ENCODE measurements around the gene METTL9. TPM values are rescaled to one million over a fixed set of nuclear protein-coding genes. Genes with fewer than 3 reads are reported as not detected.
"Not testable (repeated sequence)": the region's sequence is repeated elsewhere in the genome, so short reads cannot be mapped to it uniquely, and the experiment has no call there.

Gene METTL9
- total RNA-seq, 1 donor from 2014 or later, result 58.8 TPM

GRCh38 chr16:21619765-21620425, 20.5 kb downstream of the METTL9 start:
- Mint-ChIP-seq H3K27ac (no peak overlapping the region), H3K9me3 (no peaks in the 10 kb centered on the region), H3K4me1 (ENCODE audit: low read depth) (peaks cover 28% of the 10 kb centered on the region), H3K36me3 (ENCODE audit: low read depth) (peaks cover 26% of the 10 kb centered on the region), H3K4me3 (no peak overlapping the region), H3K27me3 (ENCODE audit: insufficient read depth) (no peaks in the 10 kb centered on the region)
- intact Hi-C loops (cut with micrococcal nuclease), result no loop called here
- DNase-seq (ENCODE audit: low spot score), result no peak

- Mint-ChIP-seq H3K9me3 (no peaks in the 10 kb centered on the region), H3K4me1 (ENCODE audit: low read depth) (peaks cover 32% of the 10 kb centered on the region), H3K27ac (no peak overlapping the region), H3K4me3 (no peak overlapping the region), H3K36me3 (ENCODE audit: low read depth) (peaks cover 31% of the 10 kb centered on the region), H3K27me3 (ENCODE audit: insufficient read depth) (no peaks in the 10 kb centered on the region)
- intact Hi-C loops (cut with micrococcal nuclease), result no loop called here
- DNase-seq (ENCODE audit: low spot score), result no peak
These were observed 21.2 kb downstream of the METTL9 start for GRCh38 chr16:21620592-21620991.

- no peak overlapping the region for H3K27ac Mint-ChIP-seq
- H3K9me3 Mint-ChIP-seq, result no peaks in the 10 kb centered on the region
- H3K4me1 Mint-ChIP-seq (ENCODE audit: low read depth), result peaks cover 33% of the 10 kb centered on the region
- no peak for DNase-seq (ENCODE audit: low spot score)
- H3K4me3 Mint-ChIP-seq, result no peak overlapping the region
- H3K36me3 Mint-ChIP-seq (ENCODE audit: low read depth), result peaks cover 36% of the 10 kb centered on the region
- H3K27me3 Mint-ChIP-seq (ENCODE audit: insufficient read depth), result no peaks in the 10 kb centered on the region
- intact Hi-C loops (cut with micrococcal nuclease), result no loop called here
These were observed 23.2 kb downstream of the METTL9 start for GRCh38 chr16:21622545-21622944.

- H3K9me3 Mint-ChIP-seq, result no peaks in the 10 kb centered on the region
- intact Hi-C loops (cut with micrococcal nuclease), result no loop called here
- H3K4me1 Mint-ChIP-seq (ENCODE audit: low read depth), result peaks cover 23% of the 10 kb centered on the region
- H3K4me3 Mint-ChIP-seq, result no peak overlapping the region
- no peak overlapping the region for H3K27ac Mint-ChIP-seq
- no peak for DNase-seq (ENCODE audit: low spot score)
- H3K27me3 Mint-ChIP-seq (ENCODE audit: insufficient read depth), result no peaks in the 10 kb centered on the region
- peaks cover 39% of the 10 kb centered on the region for H3K36me3 Mint-ChIP-seq (ENCODE audit: low read depth)
These were observed 25.6 kb downstream of the METTL9 start for GRCh38 chr16:21625026-21625425.

- Mint-ChIP-seq H3K4me3 (peak overlapping the region; percentile 45), H3K27me3 (ENCODE audit: insufficient read depth) (no peaks in the 10 kb centered on the region), H3K9me3 (no peaks in the 10 kb centered on the region), H3K27ac (peak overlapping the region; percentile 51), H3K4me1 (ENCODE audit: low read depth) (peaks cover 24% of the 10 kb centered on the region), H3K36me3 (ENCODE audit: low read depth) (peaks cover 40% of the 10 kb centered on the region)
- no peak for DNase-seq (ENCODE audit: low spot score)
- intact Hi-C loops (cut with micrococcal nuclease), result loop anchor here (2.0 kb wide), 1 partner anchor 18 kb away; no protein-coding TSS in a partner anchor
These were observed 27.4 kb downstream of the METTL9 start for GRCh38 chr16:21626659-21627277.

- Mint-ChIP-seq H3K4me3 (no peak overlapping the region), H3K27me3 (ENCODE audit: insufficient read depth) (no peaks in the 10 kb centered on the region), H3K36me3 (ENCODE audit: low read depth) (peaks cover 44% of the 10 kb centered on the region), H3K4me1 (ENCODE audit: low read depth) (peaks cover 32% of the 10 kb centered on the region), H3K27ac (no peak overlapping the region), H3K9me3 (no peaks in the 10 kb centered on the region)
- intact Hi-C loops (cut with micrococcal nuclease), result no loop called here
- no peak for DNase-seq (ENCODE audit: low spot score)
These were observed 28.8 kb downstream of the METTL9 start for GRCh38 chr16:21628121-21628726.

- no peak overlapping the region for H3K27ac Mint-ChIP-seq
- intact Hi-C loops (cut with micrococcal nuclease), result no loop called here
These were observed 29.4 kb downstream of the METTL9 start for GRCh38 chr16:21628772-21629171.

GRCh38 chr16:21629616-21630539, 30.5 kb downstream of the METTL9 start:
- H3K4me1 Mint-ChIP-seq (ENCODE audit: low read depth), result peaks cover 32% of the 10 kb centered on the region
- H3K27me3 Mint-ChIP-seq (ENCODE audit: insufficient read depth); H3K27ac Mint-ChIP-seq; H3K4me3 Mint-ChIP-seq; H3K9me3 Mint-ChIP-seq; intact Hi-C loops (cut with micrococcal nuclease); DNase-seq (ENCODE audit: low spot score): not testable (repeated sequence)
- peaks cover 35% of the 10 kb centered on the region for H3K36me3 Mint-ChIP-seq (ENCODE audit: low read depth)

More at GRCh38 chr16:21628772-21629171, 29.4 kb downstream of the METTL9 start:
- no peak for DNase-seq (ENCODE audit: low spot score)
- peaks cover 32% of the 10 kb centered on the region for H3K4me1 Mint-ChIP-seq (ENCODE audit: low read depth)
- H3K9me3 Mint-ChIP-seq, result no peaks in the 10 kb centered on the region
- peaks cover 42% of the 10 kb centered on the region for H3K36me3 Mint-ChIP-seq (ENCODE audit: low read depth)
- no peak overlapping the region for H3K4me3 Mint-ChIP-seq
- H3K27me3 Mint-ChIP-seq (ENCODE audit: insufficient read depth), result no peaks in the 10 kb centered on the region

- H3K27ac Mint-ChIP-seq; H3K4me3 Mint-ChIP-seq; H3K27me3 Mint-ChIP-seq (ENCODE audit: insufficient read depth); DNase-seq (ENCODE audit: low spot score); H3K9me3 Mint-ChIP-seq; intact Hi-C loops (cut with micrococcal nuclease): not testable (repeated sequence)
- peaks cover 26% of the 10 kb centered on the region for H3K4me1 Mint-ChIP-seq (ENCODE audit: low read depth)
- peaks cover 36% of the 10 kb centered on the region for H3K36me3 Mint-ChIP-seq (ENCODE audit: low read depth)
These were observed 31.5 kb downstream of the METTL9 start for GRCh38 chr16:21630866-21631265.

GRCh38 chr16:21631376-21631775, 32.0 kb downstream of the METTL9 start:
- DNase-seq (ENCODE audit: low spot score); H3K27me3 Mint-ChIP-seq (ENCODE audit: insufficient read depth); intact Hi-C loops (cut with micrococcal nuclease); H3K9me3 Mint-ChIP-seq; H3K27ac Mint-ChIP-seq; H3K4me3 Mint-ChIP-seq: not testable (repeated sequence)
- H3K4me1 Mint-ChIP-seq (ENCODE audit: low read depth), result peaks cover 20% of the 10 kb centered on the region
- peaks cover 33% of the 10 kb centered on the region for H3K36me3 Mint-ChIP-seq (ENCODE audit: low read depth)

GRCh38 chr16:21631951-21632575, 32.7 kb downstream of the METTL9 start:
- H3K4me3 Mint-ChIP-seq; intact Hi-C loops (cut with micrococcal nuclease); H3K9me3 Mint-ChIP-seq; H3K27me3 Mint-ChIP-seq (ENCODE audit: insufficient read depth); DNase-seq (ENCODE audit: low spot score); H3K27ac Mint-ChIP-seq: not testable (repeated sequence)
- peaks cover 14% of the 10 kb centered on the region for H3K4me1 Mint-ChIP-seq (ENCODE audit: low read depth)
- peaks cover 28% of the 10 kb centered on the region for H3K36me3 Mint-ChIP-seq (ENCODE audit: low read depth)

- Mint-ChIP-seq H3K27ac (no peak overlapping the region), H3K27me3 (ENCODE audit: insufficient read depth) (no peaks in the 10 kb centered on the region), H3K36me3 (ENCODE audit: low read depth) (peaks cover 19% of the 10 kb centered on the region), H3K9me3 (no peaks in the 10 kb centered on the region), H3K4me1 (ENCODE audit: low read depth) (peaks cover 20% of the 10 kb centered on the region), H3K4me3 (no peak overlapping the region)
- intact Hi-C loops (cut with micrococcal nuclease), result no loop called here
- no peak for DNase-seq (ENCODE audit: low spot score)
These were observed 34.8 kb downstream of the METTL9 start for GRCh38 chr16:21634216-21634615.

All from activated T-helper 1 cell treated with anti-CD3 and anti-CD28 coated beads, Interleukin-12 subunit alpha, Interleukin-12 subunit beta, Interleukin-2, Interleukin-4 antibody, amounts not matched to agents 30 ng/mL and 10 ng/mL and 1 ng/mL, durations not matched to agents 14 hours and 24 hours and 36 hours (primary cell).